ENCODE measurements around the gene LRRC25.
"Not testable (repeated sequence)": the region's sequence is repeated elsewhere in the genome, so short reads cannot be mapped to it uniquely, and the experiment has no call there.

The LRRC25 gene

GRCh38 chr19:18405754-18406153 lies 8.3 kb upstream of the LRRC25 start:
- DNase-seq (ENCODE audit: low read depth, low spot score) = not testable (repeated sequence)

- not testable (repeated sequence) for DNase-seq (ENCODE audit: low read depth, low spot score)
Observed at GRCh38 chr19:18402455-18403248, 5.2 kb upstream of the LRRC25 start.

DNA sequence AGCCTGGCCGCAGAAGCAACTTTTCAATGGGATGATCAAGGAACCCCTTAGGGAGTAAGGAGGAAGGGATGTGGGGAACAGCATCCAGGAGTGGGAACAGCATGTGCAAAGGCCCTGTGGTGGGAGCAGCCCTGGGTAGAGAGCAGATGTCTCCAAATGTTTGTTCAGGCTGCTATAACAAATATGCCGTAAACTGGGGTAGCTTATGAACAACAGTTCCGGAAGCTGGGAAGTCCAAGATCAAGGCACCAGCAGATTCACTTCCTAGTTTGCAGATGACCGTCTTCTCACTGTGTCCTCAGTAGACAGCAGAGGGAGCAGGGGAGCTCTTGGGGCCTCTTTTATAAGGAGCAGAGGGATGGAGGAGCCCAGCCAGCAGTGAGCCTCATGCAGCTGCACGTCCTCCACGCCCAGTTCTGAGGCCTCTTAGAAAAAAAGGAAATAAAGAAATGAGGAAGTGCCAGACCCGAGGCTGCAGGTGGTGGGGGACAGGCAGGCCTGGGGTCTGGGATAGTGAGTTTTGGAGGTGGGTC lies 4.2 kb upstream of the LRRC25 start:
- peak; percentile 42 for DNase-seq (ENCODE audit: low read depth, low spot score)

DNA sequence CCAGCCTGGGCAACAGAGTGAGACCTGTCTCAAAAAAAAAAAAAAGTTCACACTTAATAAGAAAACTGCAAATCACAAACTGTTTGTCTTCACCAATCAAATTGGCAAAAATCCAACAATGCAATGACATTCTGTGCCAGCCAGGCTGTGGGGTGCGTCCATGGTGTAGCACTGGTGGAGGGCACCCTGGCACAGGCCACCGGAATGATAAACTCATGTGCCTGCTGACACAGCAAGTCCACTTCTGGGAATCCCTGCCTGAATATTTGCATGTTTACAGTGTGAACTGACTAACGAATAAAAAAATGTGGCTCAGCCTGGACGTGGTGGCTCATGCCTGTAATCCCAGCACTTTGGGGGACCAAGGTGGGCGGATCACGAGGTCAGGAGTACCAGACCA lies 1.6 kb upstream of the LRRC25 start:
- DNase-seq (ENCODE audit: low read depth, low spot score) = peak; percentile 62

DNA sequence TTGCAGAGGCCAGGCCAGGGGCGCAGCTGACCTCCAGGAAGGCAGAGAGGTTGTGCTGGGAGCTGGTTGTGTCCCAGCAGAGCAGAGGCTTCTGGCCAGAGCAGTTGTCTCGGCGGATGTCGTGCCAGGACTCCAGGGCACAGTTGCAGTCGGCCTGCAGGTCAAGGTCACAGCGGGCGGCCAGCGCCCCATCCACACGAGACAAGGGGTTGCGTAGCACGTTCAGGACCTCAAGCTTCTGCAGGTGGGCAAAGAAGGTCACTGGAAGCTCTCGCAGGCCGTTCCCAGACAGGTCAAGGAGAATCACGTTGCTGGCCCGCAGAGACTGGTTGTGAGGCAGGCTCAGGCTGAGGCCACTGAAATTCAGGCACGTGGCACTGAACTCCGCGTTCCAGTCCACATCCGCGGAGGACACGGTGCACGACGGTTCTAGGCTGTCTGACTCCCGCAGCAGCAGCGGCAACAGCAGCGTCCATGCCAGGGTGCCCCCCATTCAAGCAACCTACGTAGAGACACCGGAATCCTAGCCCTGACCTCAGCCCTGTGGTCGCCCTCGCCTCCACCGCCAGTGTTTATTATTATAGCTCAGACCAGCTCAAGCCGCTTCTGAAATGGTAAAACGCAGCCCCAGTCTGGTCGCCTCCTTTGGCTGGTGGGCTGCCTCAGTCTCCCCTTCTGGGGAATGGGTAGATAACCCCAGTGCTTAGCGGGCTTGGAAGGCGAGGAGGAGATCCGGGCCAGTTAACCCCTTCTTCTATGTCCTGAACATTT lies 766 bp downstream of the LRRC25 start:
- DNase-seq (ENCODE audit: low read depth, low spot score) = no peak

GRCh38 chr19:18393836-18394235 lies 3.6 kb downstream of the LRRC25 start:
- DNase-seq (ENCODE audit: low read depth, low spot score) = no peak

DNA sequence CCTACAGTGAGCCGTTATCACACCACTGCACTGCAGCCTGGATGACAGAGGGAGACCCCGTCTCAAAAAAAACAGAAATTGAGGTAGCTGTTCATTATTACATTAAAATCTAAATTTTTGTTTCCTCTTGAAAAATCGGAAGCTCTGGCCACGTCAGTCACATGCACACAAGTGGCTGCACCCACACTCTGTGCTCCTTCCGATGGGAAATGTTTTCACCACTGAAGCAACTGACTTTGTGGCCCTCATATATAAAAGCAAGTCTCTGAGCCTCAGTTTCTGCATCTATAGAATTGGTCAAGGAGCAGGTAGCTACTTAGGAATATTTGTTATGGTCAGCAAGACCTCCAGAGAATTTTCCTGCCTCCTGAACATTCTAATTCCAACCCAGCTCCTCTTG lies 4.5 kb downstream of the LRRC25 start:
- DNase-seq (ENCODE audit: low read depth, low spot score) = no peak

GRCh38 chr19:18392417-18392816 lies 5.0 kb downstream of the LRRC25 start:
- DNase-seq (ENCODE audit: low read depth, low spot score) = no peak

GRCh38 chr19:18391509-18392075 lies 5.8 kb downstream of the LRRC25 start:
- no peak for DNase-seq (ENCODE audit: low read depth, low spot score)

GRCh38 chr19:18390065-18390907 lies 7.1 kb downstream of the LRRC25 start:
- DNase-seq (ENCODE audit: low read depth, low spot score) = no peak

DNA sequence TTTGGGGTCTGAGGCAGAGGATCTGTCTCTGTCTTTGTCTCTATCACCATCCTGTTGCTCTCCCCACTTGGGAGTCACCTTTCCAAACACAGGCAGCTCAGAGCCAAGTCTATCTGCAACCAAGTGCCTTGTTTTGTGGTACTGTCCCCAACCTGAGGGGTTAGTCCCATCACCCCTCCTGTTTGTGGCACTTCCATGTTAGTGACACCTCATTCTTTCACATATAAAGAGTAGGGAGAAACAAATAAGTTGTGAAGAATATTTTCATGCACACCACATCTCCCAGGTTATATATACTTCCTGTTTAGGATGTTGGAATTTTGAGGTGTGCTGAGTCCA lies 7.7 kb downstream of the LRRC25 start:
- no peak for DNase-seq (ENCODE audit: low read depth, low spot score)

GRCh38 chr19:18388960-18389725 lies 8.3 kb downstream of the LRRC25 start:
- no peak for DNase-seq (ENCODE audit: low read depth, low spot score)

GRCh38 chr19:18388100-18388959 lies 9.1 kb downstream of the LRRC25 start:
- peak; percentile 89 for DNase-seq (ENCODE audit: low read depth, low spot score)

DNA sequence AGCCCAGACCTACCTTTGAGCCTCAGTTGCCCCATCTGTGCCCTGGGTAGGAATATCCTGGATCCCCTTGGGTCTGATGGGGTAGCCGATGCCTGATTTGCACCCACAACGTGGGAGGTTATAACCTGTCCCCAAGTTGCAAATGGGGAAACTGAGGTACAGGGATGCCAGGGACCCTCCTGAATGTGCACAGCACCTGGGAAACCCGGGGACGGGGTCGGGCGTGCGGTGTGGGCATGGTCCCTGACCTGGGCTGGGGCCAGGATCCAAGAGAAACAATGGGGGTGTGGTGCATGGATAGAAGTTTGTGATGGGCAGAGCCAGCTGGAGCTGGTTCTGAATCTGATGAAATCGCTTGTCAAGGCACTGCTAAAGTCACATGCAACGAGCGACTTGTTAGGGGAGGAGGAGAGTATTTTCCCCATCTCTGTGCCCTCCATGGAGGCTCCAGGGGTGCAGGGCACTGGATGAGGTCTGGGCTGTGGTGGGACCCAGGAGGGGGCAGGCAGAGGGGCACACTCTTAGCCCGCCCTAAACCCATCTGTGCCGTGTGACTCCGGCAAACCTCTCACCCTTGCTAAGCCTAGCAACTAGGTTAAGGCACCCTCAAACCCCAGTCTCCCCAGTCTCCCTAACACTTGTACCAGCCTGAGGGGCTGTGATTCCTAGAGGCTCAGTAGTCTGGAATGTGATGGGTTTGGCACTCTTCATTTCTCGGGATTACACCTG lies 10.7 kb downstream of the LRRC25 start:
- DNase-seq (ENCODE audit: low read depth, low spot score) = no peak

DNA sequence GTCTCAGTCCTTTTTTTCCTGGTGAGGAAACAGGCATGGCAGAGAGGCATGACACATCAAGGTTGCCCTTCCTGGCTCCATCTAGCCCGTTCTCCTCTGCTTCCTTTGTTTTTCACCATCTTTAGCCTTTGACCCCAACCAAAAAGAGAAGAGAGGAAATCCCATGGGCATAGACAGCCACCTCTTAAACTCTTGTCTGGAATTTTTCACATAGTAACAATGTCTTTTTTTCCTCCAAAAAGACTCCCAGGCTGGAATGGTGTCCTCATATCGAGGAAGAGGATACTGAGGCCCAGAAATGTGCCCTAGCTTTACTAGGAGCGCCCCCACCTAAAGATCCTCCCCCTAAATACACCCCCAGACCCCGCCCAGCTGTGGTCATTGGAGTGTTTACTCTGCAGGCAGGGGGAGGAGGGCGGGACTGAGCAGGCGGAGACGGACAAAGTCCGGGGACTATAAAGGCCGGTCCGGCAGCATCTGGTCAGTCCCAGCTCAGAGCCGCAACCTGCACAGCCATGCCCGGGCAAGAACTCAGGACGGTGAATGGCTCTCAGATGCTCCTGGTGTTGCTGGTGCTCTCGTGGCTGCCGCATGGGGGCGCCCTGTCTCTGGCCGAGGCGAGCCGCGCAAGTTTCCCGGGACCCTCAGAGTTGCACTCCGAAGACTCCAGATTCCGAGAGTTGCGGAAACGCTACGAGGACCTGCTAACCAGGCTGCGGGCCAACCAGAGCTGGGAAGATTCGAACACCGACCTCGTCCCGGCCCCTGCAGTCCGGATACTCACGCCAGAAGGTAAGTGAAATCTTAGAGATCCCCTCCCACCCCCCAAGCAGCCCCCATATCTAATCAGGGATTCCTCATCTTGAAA lies 11.5 kb downstream of the LRRC25 start, which contains the start of gene GDF15:
Gene GDF15 (plus strand): TSS at position 484 of the 868 bp plus-strand sequence. CDS start 32 bp downstream, at position 516.
- peak; percentile 84 for DNase-seq (ENCODE audit: low read depth, low spot score)

- DNase-seq (ENCODE audit: low read depth, low spot score) = no peak
Observed at GRCh38 chr19:18385359-18385674, 12.1 kb downstream of the LRRC25 start.

DNA sequence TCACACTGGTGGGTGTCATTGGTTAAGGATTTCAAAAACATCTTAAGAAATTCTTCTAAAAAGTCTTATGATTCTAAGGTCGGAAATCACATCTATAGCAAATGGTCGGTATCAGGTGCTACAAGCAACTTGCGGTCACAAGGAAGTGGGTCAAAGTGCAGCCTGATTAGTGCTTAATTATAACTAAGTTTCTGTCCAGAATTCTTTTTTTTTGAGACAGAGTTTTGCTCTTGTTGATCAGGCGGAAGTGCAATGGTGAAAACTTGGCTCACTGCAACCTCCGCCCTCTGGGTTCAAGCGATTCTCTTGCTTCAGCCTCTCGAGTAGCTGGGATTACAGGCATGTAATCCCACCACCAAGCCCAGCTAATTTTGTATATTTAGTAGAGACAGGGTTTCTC lies 12.6 kb downstream of the LRRC25 start:
- no peak for DNase-seq (ENCODE audit: low read depth, low spot score)

DNA sequence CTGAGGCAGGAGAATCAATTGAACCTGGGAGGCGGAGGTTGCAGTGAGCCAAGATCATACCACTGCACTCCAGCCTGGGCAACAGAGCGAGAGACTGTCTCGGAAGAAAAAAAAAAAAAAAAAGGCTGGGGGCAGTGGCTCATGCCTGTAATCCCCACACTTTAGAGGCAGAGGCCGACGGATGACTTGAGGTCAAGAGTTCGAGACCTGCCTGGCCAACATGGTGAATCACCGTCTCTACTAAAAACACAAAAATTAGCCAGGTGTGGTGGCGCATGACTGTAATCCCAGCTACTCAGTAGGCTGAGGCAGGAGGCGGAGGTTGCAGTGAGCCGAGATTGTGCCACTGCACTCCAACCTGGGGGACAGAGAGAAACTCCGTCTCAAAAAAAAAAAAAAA lies 13.8 kb downstream of the LRRC25 start:
- DNase-seq (ENCODE audit: low read depth, low spot score) = not testable (repeated sequence)

Data from astrocyte of the hippocampus (primary cell).